OCI-LY7 (cell line): ENCODE data around the gene PLXNC1. TPM values are rescaled to one million over a fixed set of nuclear protein-coding genes. Genes with fewer than 3 reads are reported as not detected.

Experiments used
- BruUV-seq: library from RNA; stranded (reverse); fragments of 400-500 nt; replicated peaks from 2 replicates; lab custom pipeline; 2021; lab: Mats Ljungman, UMichigan
- CTCF ChIA-PET: fragments of 300-600 bp; sonication (Branson Sonifier 250); formaldehyde crosslinking; loops from one replicate; lab custom pipeline; 2022; ENCODE audit warnings: antibody characterized with exemption; ENCODE audit not compliant: unreplicated experiment; lab: Charles Lee
- POLR2A ChIA-PET: fragments of 300-600 bp; sonication (Branson Sonifier 250); formaldehyde crosslinking; loops from one replicate; lab custom pipeline; 2022; ENCODE audit warnings: antibody characterized with exemption; lab: Charles Lee
- DNase-seq: peaks from one replicate; pipeline ENCODE4 v3.0.0-alpha.2; 2015; ENCODE audit warnings: low spot score
- H2AFZ ChIP-seq: fragments of 200-600 bp; sonication (generic), shearing (Covaris generic); 2 replicates; pipeline ENCODE4 v1.6.1; 2014; ENCODE audit warnings: mild to moderate bottlenecking, antibody characterized with exemption, low read length, moderate library complexity
- H3K27ac ChIP-seq: fragments of 200-600 bp; sonication (generic); 2 replicates; pipeline ENCODE4 v1.5.1; 2014; ENCODE audit warnings: mixed run types, low read depth, mild to moderate bottlenecking, moderate library complexity, low read length, inconsistent platforms; ENCODE audit not compliant: poor library complexity, severe bottlenecking
- H3K36me3 ChIP-seq: fragments of 200-600 bp; sonication (generic); 2 replicates; pipeline ENCODE4 v1.6.1; 2014; ENCODE audit warnings: mild to moderate bottlenecking, antibody characterized with exemption, low read length, moderate library complexity, mixed read lengths; ENCODE audit not compliant: insufficient read depth
- H3K4me1 ChIP-seq: fragments of 200-600 bp; sonication (generic); 2 replicates; pipeline ENCODE4 v1.5.1; 2014; ENCODE audit warnings: mild to moderate bottlenecking, low read length; ENCODE audit not compliant: insufficient read depth, poor library complexity, severe bottlenecking
- H3K4me2 ChIP-seq: fragments of 200-600 bp; sonication (generic); 2 replicates; pipeline ENCODE4 v1.6.1; 2014; ENCODE audit warnings: mild to moderate bottlenecking, low read length
- H3K4me3 ChIP-seq: fragments of 200-600 bp; sonication (generic); 2 replicates; pipeline ENCODE4 v1.5.1; 2014; ENCODE audit warnings: mild to moderate bottlenecking, low read depth, low read length; ENCODE audit not compliant: poor library complexity, severe bottlenecking
- H3K79me2 ChIP-seq: fragments of 200-600 bp; sonication (generic); 2 replicates; pipeline ENCODE4 v1.6.1; 2016; ENCODE audit warnings: low read depth, mild to moderate bottlenecking, low read length, moderate library complexity, mixed read lengths; ENCODE audit not compliant: insufficient read depth
- H3K9me2 ChIP-seq: fragments of 200-600 bp; sonication (generic); 2 replicates; pipeline ENCODE4 v1.6.1; 2016; ENCODE audit warnings: mild to moderate bottlenecking, low read length, mixed read lengths; ENCODE audit not compliant: insufficient read depth
- H3K9me3 ChIP-seq: fragments of 200-600 bp; sonication (generic); 2 replicates; pipeline ENCODE4 v1.6.1; 2014; ENCODE audit warnings: mild to moderate bottlenecking, mixed run types, low read length, mixed read lengths
- H4K20me1 ChIP-seq: fragments of 200-600 bp; sonication (generic); 2 replicates; pipeline ENCODE4 v1.6.1; 2014; ENCODE audit warnings: mild to moderate bottlenecking, antibody characterized with exemption, low read length, moderate library complexity, mixed read lengths; ENCODE audit not compliant: insufficient read depth
- EZH2phosphoT487 ChIP-seq: fragments of 200-600 bp; sonication (generic); IDR thresholded peaks from 2 replicates; pipeline ENCODE4 v1.6.1; 2018; ENCODE audit warnings: low read depth, borderline replicate concordance, mild to moderate bottlenecking, mixed run types, antibody characterized with exemption, low read length, moderate library complexity, mixed read lengths
- intact Hi-C: fragments of 100-400 bp; cut with micrococcal nuclease; formaldehyde crosslinking; loops from one replicate; pipeline ENCODE4 v1.10.0; 2022; ENCODE audit not compliant: unreplicated experiment
- total RNA-seq, 2 experiments: library from RNA; depleted of rRNA in 1 of 2; stranded (reverse); fragments of >200 nt in 1 of 2; shearing (Covaris generic) in 1 of 2; gene quantifications; 2 replicates each; pipeline ENCODE4 v1.2.3, GENCODE V29; 2014 to 2022
- TF ChIP-seq, protein P1 (sequence below): fragments of 200-600 bp; sonication (generic); conservative IDR thresholded peaks from 2 replicates; pipeline ENCODE4 v1.5.1; 2014; ENCODE audit warnings: mild to moderate bottlenecking, antibody characterized with exemption, low read length, moderate library complexity, mixed read lengths

Gene PLXNC1
- total RNA-seq, 2 experiments from 2014 or later = 4.5 to 8.0 TPM

DNA sequence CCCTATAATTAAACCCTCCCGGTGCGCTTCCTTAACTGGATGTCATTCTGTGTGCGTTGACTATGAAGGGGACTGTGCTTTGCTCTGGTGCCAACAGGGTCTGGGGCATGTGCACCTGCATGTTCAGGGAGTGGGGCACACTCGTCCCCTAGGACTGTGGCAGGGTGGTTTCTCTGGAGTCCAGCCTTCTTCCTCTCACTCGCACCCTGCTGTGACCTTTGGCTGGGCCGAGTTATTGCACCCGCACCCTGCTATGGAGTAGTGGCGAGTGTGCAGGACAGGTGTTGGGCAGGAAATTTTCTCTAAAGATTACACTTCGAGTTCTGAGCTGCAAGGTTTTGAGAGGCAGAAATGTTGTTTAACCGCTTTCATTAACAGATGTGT, 138.9 kb downstream of the PLXNC1 start:
- BruUV-seq = no TSS peak
- H3K27ac ChIP-seq = no peak overlapping the region
- intact Hi-C loops = no loop called here
- no peaks in the 10 kb centered on the region for H3K9me3 ChIP-seq
- H3K79me2 ChIP-seq = no peaks in the 10 kb centered on the region
- no peaks in the 10 kb centered on the region for H3K9me2 ChIP-seq
- H3K4me1 ChIP-seq = no peaks in the 10 kb centered on the region
- ChIA-PET POLR2A (interaction anchor here (1.9 kb wide), 1 partner anchor 11 kb away, joined by 4 read pairs; no protein-coding TSS in a partner anchor), CTCF (no interaction called here)
- no peak overlapping the region for H3K4me2 ChIP-seq
- no peaks in the 10 kb centered on the region for H4K20me1 ChIP-seq
- no peak for DNase-seq
- no peak for TF ChIP-seq EZH2phosphoT487
- TF ChIP-seq, protein P1, sequence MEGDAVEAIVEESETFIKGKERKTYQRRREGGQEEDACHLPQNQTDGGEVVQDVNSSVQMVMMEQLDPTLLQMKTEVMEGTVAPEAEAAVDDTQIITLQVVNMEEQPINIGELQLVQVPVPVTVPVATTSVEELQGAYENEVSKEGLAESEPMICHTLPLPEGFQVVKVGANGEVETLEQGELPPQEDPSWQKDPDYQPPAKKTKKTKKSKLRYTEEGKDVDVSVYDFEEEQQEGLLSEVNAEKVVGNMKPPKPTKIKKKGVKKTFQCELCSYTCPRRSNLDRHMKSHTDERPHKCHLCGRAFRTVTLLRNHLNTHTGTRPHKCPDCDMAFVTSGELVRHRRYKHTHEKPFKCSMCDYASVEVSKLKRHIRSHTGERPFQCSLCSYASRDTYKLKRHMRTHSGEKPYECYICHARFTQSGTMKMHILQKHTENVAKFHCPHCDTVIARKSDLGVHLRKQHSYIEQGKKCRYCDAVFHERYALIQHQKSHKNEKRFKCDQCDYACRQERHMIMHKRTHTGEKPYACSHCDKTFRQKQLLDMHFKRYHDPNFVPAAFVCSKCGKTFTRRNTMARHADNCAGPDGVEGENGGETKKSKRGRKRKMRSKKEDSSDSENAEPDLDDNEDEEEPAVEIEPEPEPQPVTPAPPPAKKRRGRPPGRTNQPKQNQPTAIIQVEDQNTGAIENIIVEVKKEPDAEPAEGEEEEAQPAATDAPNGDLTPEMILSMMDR = no peak
- H2AFZ ChIP-seq = no peak overlapping the region
- no peak overlapping the region for H3K4me3 ChIP-seq
- H3K36me3 ChIP-seq = no peaks in the 10 kb centered on the region

DNA sequence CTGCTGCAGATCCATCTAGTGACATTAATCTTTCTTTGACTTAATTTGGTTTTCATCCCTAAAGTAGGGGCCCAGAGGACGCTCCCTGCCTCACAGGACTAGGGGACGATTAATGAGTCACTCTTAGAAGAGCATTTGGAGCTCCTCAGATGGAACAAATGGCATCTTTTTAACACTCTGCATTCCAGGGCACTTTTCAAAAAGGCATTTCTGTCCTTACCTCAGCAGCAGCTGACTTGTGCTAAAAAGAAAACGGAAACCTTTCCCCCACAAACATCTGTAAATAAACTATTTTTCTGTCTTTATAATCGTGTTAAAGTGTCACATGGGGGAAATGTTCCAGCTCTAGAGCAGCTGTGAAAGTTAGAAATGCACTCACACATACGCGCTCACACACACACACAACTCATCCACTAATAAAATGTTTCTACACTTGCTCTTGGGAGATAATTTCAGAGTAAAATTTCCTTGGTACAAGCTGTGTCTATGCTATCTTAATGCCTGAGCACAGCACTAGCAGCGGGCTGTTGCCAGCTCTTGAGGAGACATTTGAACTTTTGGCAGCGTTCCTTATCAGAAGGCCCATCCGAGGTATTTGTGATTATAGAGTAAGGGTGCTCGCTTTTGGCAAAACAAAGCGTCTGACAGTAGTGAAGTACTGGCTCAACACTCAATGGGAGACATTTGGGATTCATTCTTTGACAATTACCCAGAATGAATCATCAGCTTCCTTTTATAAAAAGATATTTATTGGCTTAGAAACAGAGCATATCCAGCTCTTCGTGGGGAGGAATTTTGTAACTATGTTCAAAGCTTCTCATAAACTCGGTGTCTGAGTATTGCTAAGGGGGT, 141.3 kb downstream of the PLXNC1 start:
- Histone ChIP-seq H3K79me2 (no peaks in the 10 kb centered on the region), H3K9me2 (no peaks in the 10 kb centered on the region), H3K4me3 (no peak overlapping the region), H4K20me1 (no peaks in the 10 kb centered on the region), H2AFZ (no peak overlapping the region), H3K9me3 (no peaks in the 10 kb centered on the region), H3K27ac (no peak overlapping the region), H3K36me3 (no peaks in the 10 kb centered on the region), H3K4me2 (no peak overlapping the region), H3K4me1 (no peaks in the 10 kb centered on the region)
- no TSS peak for BruUV-seq
- ChIA-PET CTCF (interaction anchor here (0.6 kb wide), 1 partner anchor 377 kb away, joined by 3 read pairs; no protein-coding TSS in a partner anchor), POLR2A (interaction anchor here (0.5 to 1.4 kb wide), 6 partner anchors 8 to 1220 kb away, joined by 3 to 4 read pairs (median 3); no protein-coding TSS in a partner anchor)
- DNase-seq = no peak
- intact Hi-C loops = no loop called here
- TF ChIP-seq, protein P1 = no peak
- no peak for TF ChIP-seq EZH2phosphoT487

DNA sequence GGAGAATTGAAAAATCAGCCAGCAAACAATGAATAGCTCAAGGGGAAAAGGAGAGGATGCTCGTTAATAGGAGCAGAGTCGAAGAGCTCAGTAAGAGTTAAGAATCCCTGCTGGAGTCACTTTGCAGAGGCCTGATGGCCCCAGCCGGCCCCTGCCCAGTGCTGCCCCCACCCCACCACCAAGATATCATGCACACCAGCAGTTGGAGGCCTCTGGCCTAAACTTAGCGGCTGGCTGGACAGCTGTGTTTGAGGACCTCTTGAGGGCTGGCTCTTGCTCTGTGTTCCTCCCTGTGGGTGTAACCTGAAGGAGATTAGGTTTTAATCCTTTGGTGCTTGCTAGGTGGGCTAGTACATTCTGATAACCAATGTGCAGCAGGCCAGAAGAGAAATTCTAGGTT, 142.0 kb downstream of the PLXNC1 start:
- no peaks in the 10 kb centered on the region for H3K79me2 ChIP-seq

More for the DNA sequence above, 142.0 kb downstream of the PLXNC1 start:
- H3K4me3 ChIP-seq = no peak overlapping the region
- no peak for DNase-seq
- intact Hi-C loops = no loop called here
- no peak overlapping the region for H3K4me2 ChIP-seq
- no peaks in the 10 kb centered on the region for H3K9me3 ChIP-seq
- no peak overlapping the region for H3K27ac ChIP-seq
- ChIA-PET POLR2A (interaction anchor here (0.6 to 1.0 kb wide), 2 partner anchors 21 to 1219 kb away, joined by 3 to 4 read pairs; no protein-coding TSS in a partner anchor), CTCF (no interaction called here)
- no peaks in the 10 kb centered on the region for H4K20me1 ChIP-seq
- BruUV-seq = no TSS peak
- no peaks in the 10 kb centered on the region for H3K36me3 ChIP-seq
- H3K4me1 ChIP-seq = no peaks in the 10 kb centered on the region
- no peak overlapping the region for H2AFZ ChIP-seq
- no peaks in the 10 kb centered on the region for H3K9me2 ChIP-seq
- TF ChIP-seq, protein P1 = no peak
- no peak for TF ChIP-seq EZH2phosphoT487
